Peyer's patch (tissue), 4 donors: ENCODE measurements around the gene PITPNM1. TPM values are rescaled to one million over a fixed set of nuclear protein-coding genes. Genes with fewer than 3 reads are reported as not detected.

Experiments
- DNase-seq, 3 donors: peaks; one replicate each; pipeline ENCODE4 v3.0.0-alpha.2; 2017 to 2019
- H3K27ac ChIP-seq, 4 donors: fragments of 200-600 bp; sonication (generic); one replicate each; pipeline ENCODE4 v1.5.1; 2016 to 2019
- H3K27me3 ChIP-seq, 2 donors: fragments of 200-600 bp; sonication (generic); one replicate each; pipeline ENCODE4 v1.5.1; 2019
- H3K36me3 ChIP-seq, 3 donors: fragments of 200-600 bp; sonication (generic); one replicate each; pipeline ENCODE4 v1.5.1; 2016 to 2019
- H3K4me1 ChIP-seq, 4 donors: fragments of 200-600 bp; sonication (generic); one replicate each; pipeline ENCODE4 v1.5.1; 2016 to 2019
- H3K4me3 ChIP-seq, 4 donors: fragments of 200-600 bp; sonication (generic); 1 replicate in 3 of 4; 2 replicates in 1 of 4; pipeline ENCODE4 v1.5.1; 2016 to 2019; ENCODE audit warnings: mild to moderate bottlenecking in 1 of 4
- H3K9me3 ChIP-seq, 4 donors: fragments of 200-600 bp; sonication (generic); one replicate each; pipeline ENCODE4 v1.5.1; 2016 to 2019; ENCODE audit warnings: mild to moderate bottlenecking in 1 of 4
- CTCF ChIP-seq, 6 experiments: fragments of 450-650 bp in 4 of 6; fragments of 200-600 bp in 2 of 6; sonication (generic) in 1 of 6; IDR thresholded peaks; one replicate each; pipeline ENCODE4 v1.5.1; 2017 to 2019; ENCODE audit warnings: antibody characterized with exemption in 6 of 6, mild to moderate bottlenecking in 3 of 6, moderate library complexity in 1 of 6
- POLR2A ChIP-seq, 2 donors: fragments of 450-650 bp; IDR thresholded peaks; one replicate each; pipeline ENCODE4 v1.5.1; 2017; ENCODE audit warnings: antibody characterized with exemption in 2 of 2, mild to moderate bottlenecking in 2 of 2, moderate library complexity in 2 of 2
- total RNA-seq, 4 donors: library from RNA; depleted of rRNA; stranded (reverse); fragments of >200 nt; gene quantifications; one replicate each; pipeline ENCODE4 v1.1.0, GENCODE V29; 2016

The PITPNM1 gene
- total RNA-seq, 4 donors from 2014 or later, result 94.4 to 126 (median 109) TPM

GRCh38 chr11:67530282-67530592 lies 25.1 kb upstream of the PITPNM1 start:
- Histone ChIP-seq H3K9me3 (no peaks in the 10 kb centered on the region), H3K27ac (no peak overlapping the region), H3K4me1 (no peaks in the 10 kb centered on the region), H3K27me3 (no peaks in the 10 kb centered on the region), H3K4me3 (no peak overlapping the region), H3K36me3 (no peaks in the 10 kb centered on the region)
- TF ChIP-seq POLR2A (IDR thresholded peaks at IDR 0.05), result no peak
- TF ChIP-seq CTCF (IDR thresholded peaks at IDR 0.05), result no peak
- no peak for DNase-seq

- H3K27ac ChIP-seq, result no peak overlapping the region
- H3K4me3 ChIP-seq, result no peak overlapping the region
- no peaks in the 10 kb centered on the region for H3K27me3 ChIP-seq
- H3K9me3 ChIP-seq, result no peaks in the 10 kb centered on the region
- H3K4me1 ChIP-seq, result peaks cover 0 to 7% (median 0%) of the 10 kb centered on the region in 4 donors
- TF ChIP-seq POLR2A (IDR thresholded peaks at IDR 0.05), result no peak
- no peak for TF ChIP-seq CTCF (IDR thresholded peaks at IDR 0.05)
- no peaks in the 10 kb centered on the region for H3K36me3 ChIP-seq
- DNase-seq, result no peak
These were observed 23.2 kb upstream of the PITPNM1 start for GRCh38 chr11:67528376-67528775.

DNA sequence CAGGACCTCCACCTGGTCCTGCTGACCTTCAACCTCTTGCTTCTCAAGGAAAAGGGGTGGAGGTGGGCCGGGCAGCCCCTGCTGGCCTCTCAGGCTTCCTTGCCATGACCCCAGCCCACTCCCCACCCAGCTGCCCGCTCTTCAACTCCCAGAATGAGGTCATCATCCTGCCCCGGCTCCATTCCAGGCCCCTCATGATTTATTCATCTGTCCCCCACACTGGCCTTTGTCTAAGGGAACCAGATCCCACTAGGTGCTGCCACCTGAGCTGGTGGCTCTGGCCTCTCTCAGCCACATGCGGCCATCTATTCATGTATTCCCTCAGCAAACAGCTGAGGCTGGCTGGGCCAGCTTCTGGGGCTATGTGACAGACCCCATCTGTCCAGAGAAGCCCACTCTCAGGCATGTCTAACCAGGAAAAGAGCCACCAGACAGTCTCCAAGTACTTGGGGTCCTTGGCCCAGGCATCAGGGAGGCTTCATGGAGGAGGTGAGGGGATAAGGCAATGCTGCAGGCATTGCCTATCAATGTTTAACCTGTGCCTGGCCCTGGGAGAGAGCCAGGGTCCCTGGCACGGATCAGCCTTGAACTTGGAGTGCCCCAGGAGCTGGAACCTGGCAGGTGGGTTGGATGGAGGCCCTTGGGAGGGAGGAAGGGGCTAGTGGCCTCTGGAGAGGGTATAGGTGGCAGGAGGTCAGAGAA lies 20.3 kb upstream of the PITPNM1 start:
- no peaks in the 10 kb centered on the region for H3K9me3 ChIP-seq
- H3K4me3 ChIP-seq, result no peak overlapping the region
- no peaks in the 10 kb centered on the region for H3K27me3 ChIP-seq
- DNase-seq, result no peak
- TF ChIP-seq POLR2A (IDR thresholded peaks at IDR 0.05), result no peak
- TF ChIP-seq CTCF (IDR thresholded peaks at IDR 0.05), result no peak
- peak overlapping the region in 3 of 4 donors; percentile 44 to 72 (median 70) for H3K27ac ChIP-seq
- H3K36me3 ChIP-seq, result no peaks in the 10 kb centered on the region
- H3K4me1 ChIP-seq, result peaks cover 0 to 7% (median 0%) of the 10 kb centered on the region in 4 donors

GRCh38 chr11:67524480-67524808 lies 19.3 kb upstream of the PITPNM1 start:
- Histone ChIP-seq H3K9me3 (no peaks in the 10 kb centered on the region), H3K27ac (no peak overlapping the region), H3K27me3 (no peaks in the 10 kb centered on the region), H3K36me3 (no peaks in the 10 kb centered on the region), H3K4me3 (no peak overlapping the region), H3K4me1 (peaks cover 0 to 7% (median 0%) of the 10 kb centered on the region in 4 donors)
- no peak for DNase-seq
- TF ChIP-seq POLR2A (IDR thresholded peaks at IDR 0.05) (no peak), CTCF (IDR thresholded peaks at IDR 0.05) (no peak)

DNA sequence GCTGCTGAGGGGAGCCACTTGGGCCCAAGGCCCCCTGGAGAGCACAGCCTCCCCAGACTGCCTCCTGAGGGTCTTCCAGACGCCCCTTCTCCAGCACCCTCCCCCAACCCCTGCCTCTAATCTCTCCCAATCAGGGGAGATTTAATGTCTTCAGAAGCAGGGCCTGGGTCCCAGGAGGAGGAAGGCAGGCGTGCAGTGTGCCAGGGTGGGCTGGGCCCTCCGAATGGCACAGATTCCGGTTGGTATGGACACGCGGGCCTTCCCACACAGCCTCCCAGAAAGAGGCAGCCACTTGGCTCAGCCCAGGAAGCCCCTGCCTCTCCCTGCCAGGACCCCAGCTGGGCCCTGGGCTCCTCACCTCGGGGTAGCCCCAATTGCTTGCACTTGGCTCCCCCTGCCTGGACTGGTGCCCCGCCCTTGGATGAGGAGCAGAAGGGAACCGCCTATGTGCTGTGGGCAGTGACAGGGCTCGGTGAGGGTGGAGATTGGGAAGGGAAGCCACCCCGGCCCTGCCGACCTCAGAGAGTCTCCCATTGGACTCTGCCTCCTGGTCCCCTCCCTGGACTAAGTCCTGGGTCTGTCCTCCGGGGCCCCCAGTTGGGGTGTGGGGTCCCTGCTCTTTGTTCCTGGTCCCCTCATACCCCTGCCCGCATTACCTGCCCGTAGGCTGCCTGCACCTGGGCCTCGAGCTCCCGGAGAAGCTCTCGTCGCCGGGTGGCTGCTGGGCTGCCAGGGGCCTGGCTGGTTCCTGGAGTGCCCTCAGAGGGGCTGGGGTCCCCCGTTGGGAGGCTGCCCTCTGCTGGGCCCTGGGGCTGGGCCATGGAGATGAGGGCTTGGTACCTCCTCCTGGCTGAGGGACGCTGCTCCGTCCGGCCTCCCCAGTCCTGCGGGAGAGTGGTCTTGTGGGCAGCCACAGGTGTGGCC lies 18.7 kb upstream of the PITPNM1 start:
- H3K36me3 ChIP-seq, result no peaks in the 10 kb centered on the region
- no peak for DNase-seq
- H3K4me3 ChIP-seq, result no peak overlapping the region
- TF ChIP-seq POLR2A (IDR thresholded peaks at IDR 0.05) (no peak), CTCF (IDR thresholded peaks at IDR 0.05) (no peak)
- H3K4me1 ChIP-seq, result peaks cover 0 to 7% (median 0%) of the 10 kb centered on the region in 4 donors
- no peaks in the 10 kb centered on the region for H3K9me3 ChIP-seq
- no peaks in the 10 kb centered on the region for H3K27me3 ChIP-seq
- H3K27ac ChIP-seq, result no peak overlapping the region
